Mesothelial cell of epicardium (in vitro differentiated cells): ENCODE data around the gene ZCCHC4. TPM values are rescaled to one million over a fixed set of nuclear protein-coding genes. Genes with fewer than 3 reads are reported as not detected.

Experiments used
- DNase-seq, 2 experiments: peaks; one replicate each; pipeline ENCODE4 v3.0.0; 2021; ENCODE audit warnings: low spot score in 2 of 2; ENCODE audit not compliant: unreplicated experiment in 2 of 2
- H3K27ac Mint-ChIP-seq: 2 replicates; pipeline ENCODE4 v1.8.0; 2021; ENCODE audit warnings: mixed read lengths
- H3K27me3 Mint-ChIP-seq: 2 replicates; pipeline ENCODE4 v1.8.0; 2021; ENCODE audit warnings: low read depth, mixed read lengths
- H3K36me3 Mint-ChIP-seq: 2 replicates; pipeline ENCODE4 v1.8.0; 2021; ENCODE audit warnings: mixed read lengths
- H3K4me1 Mint-ChIP-seq: 2 replicates; pipeline ENCODE4 v1.8.0; 2021; ENCODE audit warnings: mixed read lengths
- H3K4me3 Mint-ChIP-seq: 2 replicates; pipeline ENCODE4 v1.8.0; 2021; ENCODE audit warnings: mild to moderate bottlenecking, moderate library complexity, mixed read lengths
- H3K9me3 Mint-ChIP-seq: 2 replicates; pipeline ENCODE4 v1.8.0; 2021; ENCODE audit warnings: mixed read lengths
- total RNA-seq: library from RNA; stranded (reverse); gene quantifications from 3 replicates; pipeline ENCODE4 v1.2.1, GENCODE V29; 2021
- TF ChIP-seq, protein P1 (sequence below): fragments of 200-600 bp; sonication (generic); IDR thresholded peaks from one replicate; pipeline ENCODE4 v1.5.0; 2021; ENCODE audit warnings: antibody characterized with exemption; ENCODE audit not compliant: unreplicated experiment

The ZCCHC4 gene
- total RNA-seq, 1 donor from 2014 or later: 15.9 TPM

GRCh38 chr4:25346913-25347312 is 34.3 kb downstream of the ZCCHC4 start:
- peaks cover 6% of the 10 kb centered on the region for H3K36me3 Mint-ChIP-seq
- peaks cover 4% of the 10 kb centered on the region for H3K9me3 Mint-ChIP-seq
- peaks cover 23% of the 10 kb centered on the region for H3K4me1 Mint-ChIP-seq
- H3K4me3 Mint-ChIP-seq: no peak overlapping the region
- H3K27ac Mint-ChIP-seq: no peak overlapping the region
- TF ChIP-seq, protein P1, sequence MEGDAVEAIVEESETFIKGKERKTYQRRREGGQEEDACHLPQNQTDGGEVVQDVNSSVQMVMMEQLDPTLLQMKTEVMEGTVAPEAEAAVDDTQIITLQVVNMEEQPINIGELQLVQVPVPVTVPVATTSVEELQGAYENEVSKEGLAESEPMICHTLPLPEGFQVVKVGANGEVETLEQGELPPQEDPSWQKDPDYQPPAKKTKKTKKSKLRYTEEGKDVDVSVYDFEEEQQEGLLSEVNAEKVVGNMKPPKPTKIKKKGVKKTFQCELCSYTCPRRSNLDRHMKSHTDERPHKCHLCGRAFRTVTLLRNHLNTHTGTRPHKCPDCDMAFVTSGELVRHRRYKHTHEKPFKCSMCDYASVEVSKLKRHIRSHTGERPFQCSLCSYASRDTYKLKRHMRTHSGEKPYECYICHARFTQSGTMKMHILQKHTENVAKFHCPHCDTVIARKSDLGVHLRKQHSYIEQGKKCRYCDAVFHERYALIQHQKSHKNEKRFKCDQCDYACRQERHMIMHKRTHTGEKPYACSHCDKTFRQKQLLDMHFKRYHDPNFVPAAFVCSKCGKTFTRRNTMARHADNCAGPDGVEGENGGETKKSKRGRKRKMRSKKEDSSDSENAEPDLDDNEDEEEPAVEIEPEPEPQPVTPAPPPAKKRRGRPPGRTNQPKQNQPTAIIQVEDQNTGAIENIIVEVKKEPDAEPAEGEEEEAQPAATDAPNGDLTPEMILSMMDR: no peak
- H3K27me3 Mint-ChIP-seq: no peaks in the 10 kb centered on the region
- DNase-seq: no peak

GRCh38 chr4:25347473-25347872 is 34.9 kb downstream of the ZCCHC4 start:
- TF ChIP-seq, protein P1: no peak
- no peaks in the 10 kb centered on the region for H3K27me3 Mint-ChIP-seq
- no peak for DNase-seq

DNA sequence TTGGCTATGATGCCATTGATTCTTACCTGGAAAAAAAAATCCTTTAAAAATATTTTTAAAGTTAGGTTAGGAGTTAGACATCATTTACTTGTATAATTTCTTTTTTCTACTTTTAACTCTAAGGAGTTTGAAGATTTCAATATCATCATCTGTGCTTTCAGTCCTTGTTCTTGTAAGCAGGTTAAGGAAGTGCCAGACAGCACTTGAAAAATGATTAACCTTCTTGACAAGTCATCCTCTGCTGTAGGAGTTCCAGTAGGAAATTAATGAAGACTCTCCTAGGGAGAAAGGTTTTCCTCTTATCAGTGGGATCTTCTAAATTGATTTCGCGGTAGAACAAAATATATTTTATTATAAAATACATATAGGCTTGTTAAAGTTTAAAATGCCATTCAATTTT is 35.4 kb downstream of the ZCCHC4 start:
- H3K27me3 Mint-ChIP-seq: no peaks in the 10 kb centered on the region
- H3K4me3 Mint-ChIP-seq: no peak overlapping the region
- peaks cover 23% of the 10 kb centered on the region for H3K4me1 Mint-ChIP-seq
- H3K27ac Mint-ChIP-seq: no peak overlapping the region
- TF ChIP-seq, protein P1: no peak
- DNase-seq: no peak
- peaks cover 4% of the 10 kb centered on the region for H3K9me3 Mint-ChIP-seq
- H3K36me3 Mint-ChIP-seq: peaks cover 6% of the 10 kb centered on the region

More at GRCh38 chr4:25347473-25347872, 34.9 kb downstream of the ZCCHC4 start:
- Mint-ChIP-seq H3K27ac (no peak overlapping the region), H3K36me3 (peaks cover 6% of the 10 kb centered on the region), H3K9me3 (peaks cover 4% of the 10 kb centered on the region), H3K4me3 (no peak overlapping the region), H3K4me1 (peaks cover 23% of the 10 kb centered on the region)

DNA sequence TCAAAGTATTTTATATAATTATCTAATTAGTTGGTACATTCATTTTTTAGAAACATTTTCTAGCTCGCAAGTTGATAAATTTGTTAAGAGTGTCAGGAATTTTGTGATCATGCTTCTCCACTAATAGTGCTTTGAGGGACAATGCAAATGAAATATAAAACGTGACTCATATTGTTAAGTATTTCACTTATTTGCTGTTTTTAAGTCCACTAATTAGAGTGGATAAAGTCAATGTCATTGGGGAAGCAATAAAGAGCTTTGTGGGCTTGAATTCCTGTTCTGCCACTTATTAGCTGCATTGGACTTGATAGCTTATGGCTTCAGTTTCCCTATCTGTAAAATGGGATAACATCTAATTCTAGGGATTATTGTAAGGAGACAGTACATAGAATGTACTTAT is 38.0 kb downstream of the ZCCHC4 start:
- no peak for DNase-seq
- TF ChIP-seq, protein P1: no peak

GRCh38 chr4:25351777-25352416 is 39.3 kb downstream of the ZCCHC4 start:
- H3K4me1 Mint-ChIP-seq: peaks cover 14% of the 10 kb centered on the region
- no peaks in the 10 kb centered on the region for H3K9me3 Mint-ChIP-seq
- no peak for DNase-seq
- peaks cover 5% of the 10 kb centered on the region for H3K36me3 Mint-ChIP-seq
- H3K27ac Mint-ChIP-seq: no peak overlapping the region
- no peak overlapping the region for H3K4me3 Mint-ChIP-seq
- TF ChIP-seq, protein P1: no peak
- H3K27me3 Mint-ChIP-seq: no peaks in the 10 kb centered on the region

More for the DNA sequence above, 38.0 kb downstream of the ZCCHC4 start:
- no peaks in the 10 kb centered on the region for H3K9me3 Mint-ChIP-seq
- no peak overlapping the region for H3K4me3 Mint-ChIP-seq
- peaks cover 5% of the 10 kb centered on the region for H3K36me3 Mint-ChIP-seq
- H3K27ac Mint-ChIP-seq: no peak overlapping the region
- H3K27me3 Mint-ChIP-seq: no peaks in the 10 kb centered on the region
- peaks cover 22% of the 10 kb centered on the region for H3K4me1 Mint-ChIP-seq
